ENCODE results near the gene TLL2.

DNA sequence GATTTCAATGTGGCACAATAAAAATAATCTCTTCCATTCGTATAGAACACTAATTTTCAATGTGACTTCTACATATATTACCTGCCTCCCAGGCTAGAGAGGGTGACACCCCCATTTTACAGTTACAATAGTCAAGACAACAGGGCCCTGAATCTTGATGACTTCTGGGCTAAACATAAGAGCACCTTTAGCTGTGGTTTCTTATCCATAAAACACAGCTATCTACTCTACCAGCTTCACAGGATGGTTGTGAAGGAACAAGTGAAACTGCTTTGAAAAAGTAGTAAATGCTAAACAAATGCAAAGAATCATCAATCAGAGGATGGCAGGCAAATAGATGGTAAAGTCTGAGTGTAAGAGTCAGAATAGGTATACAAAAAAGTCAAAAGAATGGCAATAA lies 3.6 kb upstream of the TLL2 start:
- TF ChIP-seq, protein P1, sequence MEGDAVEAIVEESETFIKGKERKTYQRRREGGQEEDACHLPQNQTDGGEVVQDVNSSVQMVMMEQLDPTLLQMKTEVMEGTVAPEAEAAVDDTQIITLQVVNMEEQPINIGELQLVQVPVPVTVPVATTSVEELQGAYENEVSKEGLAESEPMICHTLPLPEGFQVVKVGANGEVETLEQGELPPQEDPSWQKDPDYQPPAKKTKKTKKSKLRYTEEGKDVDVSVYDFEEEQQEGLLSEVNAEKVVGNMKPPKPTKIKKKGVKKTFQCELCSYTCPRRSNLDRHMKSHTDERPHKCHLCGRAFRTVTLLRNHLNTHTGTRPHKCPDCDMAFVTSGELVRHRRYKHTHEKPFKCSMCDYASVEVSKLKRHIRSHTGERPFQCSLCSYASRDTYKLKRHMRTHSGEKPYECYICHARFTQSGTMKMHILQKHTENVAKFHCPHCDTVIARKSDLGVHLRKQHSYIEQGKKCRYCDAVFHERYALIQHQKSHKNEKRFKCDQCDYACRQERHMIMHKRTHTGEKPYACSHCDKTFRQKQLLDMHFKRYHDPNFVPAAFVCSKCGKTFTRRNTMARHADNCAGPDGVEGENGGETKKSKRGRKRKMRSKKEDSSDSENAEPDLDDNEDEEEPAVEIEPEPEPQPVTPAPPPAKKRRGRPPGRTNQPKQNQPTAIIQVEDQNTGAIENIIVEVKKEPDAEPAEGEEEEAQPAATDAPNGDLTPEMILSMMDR (IDR thresholded peaks at IDR 0.05) = no peak
- no peak for TF ChIP-seq POLR2AphosphoS5 (IDR thresholded peaks at IDR 0.05)
- TF ChIP-seq EP300 (IDR thresholded peaks at IDR 0.05) = no peak
- TF ChIP-seq POLR2A (IDR thresholded peaks at IDR 0.05) = no peak

All from upper lobe of left lung (tissue), 4 donors.